Left ventricle myocardium inferior (tissue), 1 donor: ENCODE results near the gene RSBN1. TPM values are rescaled to one million over a fixed set of nuclear protein-coding genes. Genes with fewer than 3 reads are reported as not detected.
"Not testable (repeated sequence)": the region's sequence is repeated elsewhere in the genome, so short reads cannot be mapped to it uniquely, and the experiment has no call there.

ENCODE experiments used
- DNase-seq: peaks from one replicate; pipeline ENCODE4 v3.0.0-alpha.2; 2020
- H3K27ac ChIP-seq: fragments of 200-600 bp; replicated peaks from 2 replicates; pipeline ENCODE4 v1.8.0; 2021
- H3K27me3 ChIP-seq: fragments of 200-600 bp; 2 replicates; pipeline ENCODE4 v1.8.0; 2021; ENCODE audit warnings: low read depth
- H3K36me3 ChIP-seq: fragments of 200-600 bp; 2 replicates; pipeline ENCODE4 v1.8.0; 2021
- H3K4me1 ChIP-seq: fragments of 200-600 bp; 2 replicates; pipeline ENCODE4 v1.8.0; 2021
- H3K4me3 ChIP-seq: fragments of 200-600 bp; 2 replicates; pipeline ENCODE4 v1.8.0; 2021; ENCODE audit warnings: mild to moderate bottlenecking, moderate library complexity
- H3K9me3 ChIP-seq: fragments of 200-600 bp; replicated peaks from 2 replicates; pipeline ENCODE4 v1.8.0; 2021
- intact Hi-C: fragments of 100-400 bp; cut with micrococcal nuclease; formaldehyde crosslinking; loops from one replicate; pipeline ENCODE4 v1.11.0; 2022
- total RNA-seq: library from RNA; stranded (reverse); fragmentation: NEBNext Ultra II Directional; extraction: Animal tissue kit (Norgen Biotek cat#: 25700); gene quantifications from one replicate; pipeline ENCODE4 v1.2.1, GENCODE V29; 2021
- TF ChIP-seq, protein P1 (sequence below): fragments of 200-600 bp; IDR thresholded peaks from 2 replicates; pipeline ENCODE4 v1.8.0; 2021; ENCODE audit warnings: antibody characterized with exemption, mild to moderate bottlenecking, borderline replicate concordance
- donor health status: DM: no; HTN: yes; CAD: no; lungs with severe emphysema.

RSBN1 gene
- total RNA-seq, 1 donor from 2014 or later, result 7.6 TPM

DNA sequence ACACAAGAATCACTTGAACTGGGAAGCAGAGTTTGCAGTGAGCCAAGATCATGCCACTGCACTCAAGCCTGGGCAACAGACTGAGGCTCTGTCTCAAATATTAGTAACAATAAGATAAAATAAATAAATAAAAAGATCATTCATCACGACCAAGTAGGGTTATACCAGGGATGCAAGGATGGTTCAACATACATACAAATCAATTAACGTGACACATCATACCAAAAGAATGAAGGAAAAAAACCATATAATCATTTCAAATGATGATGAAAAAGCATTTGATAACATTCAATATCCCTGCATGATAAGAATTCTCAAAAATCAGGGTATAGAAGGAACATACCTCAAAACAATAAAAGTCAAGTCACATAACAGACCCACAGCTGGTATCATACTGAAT, 91.3 kb downstream of the RSBN1 start:
- Histone ChIP-seq H3K27me3 (no peaks in the 10 kb centered on the region), H3K4me3 (no peak overlapping the region), H3K4me1 (no peaks in the 10 kb centered on the region), H3K36me3 (peaks cover 71% of the 10 kb centered on the region), H3K9me3 (no peaks in the 10 kb centered on the region), H3K27ac (no peak overlapping the region)
- no peak for DNase-seq
- intact Hi-C loops, result no loop called here
- TF ChIP-seq, protein P1, sequence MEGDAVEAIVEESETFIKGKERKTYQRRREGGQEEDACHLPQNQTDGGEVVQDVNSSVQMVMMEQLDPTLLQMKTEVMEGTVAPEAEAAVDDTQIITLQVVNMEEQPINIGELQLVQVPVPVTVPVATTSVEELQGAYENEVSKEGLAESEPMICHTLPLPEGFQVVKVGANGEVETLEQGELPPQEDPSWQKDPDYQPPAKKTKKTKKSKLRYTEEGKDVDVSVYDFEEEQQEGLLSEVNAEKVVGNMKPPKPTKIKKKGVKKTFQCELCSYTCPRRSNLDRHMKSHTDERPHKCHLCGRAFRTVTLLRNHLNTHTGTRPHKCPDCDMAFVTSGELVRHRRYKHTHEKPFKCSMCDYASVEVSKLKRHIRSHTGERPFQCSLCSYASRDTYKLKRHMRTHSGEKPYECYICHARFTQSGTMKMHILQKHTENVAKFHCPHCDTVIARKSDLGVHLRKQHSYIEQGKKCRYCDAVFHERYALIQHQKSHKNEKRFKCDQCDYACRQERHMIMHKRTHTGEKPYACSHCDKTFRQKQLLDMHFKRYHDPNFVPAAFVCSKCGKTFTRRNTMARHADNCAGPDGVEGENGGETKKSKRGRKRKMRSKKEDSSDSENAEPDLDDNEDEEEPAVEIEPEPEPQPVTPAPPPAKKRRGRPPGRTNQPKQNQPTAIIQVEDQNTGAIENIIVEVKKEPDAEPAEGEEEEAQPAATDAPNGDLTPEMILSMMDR, result no peak

DNA sequence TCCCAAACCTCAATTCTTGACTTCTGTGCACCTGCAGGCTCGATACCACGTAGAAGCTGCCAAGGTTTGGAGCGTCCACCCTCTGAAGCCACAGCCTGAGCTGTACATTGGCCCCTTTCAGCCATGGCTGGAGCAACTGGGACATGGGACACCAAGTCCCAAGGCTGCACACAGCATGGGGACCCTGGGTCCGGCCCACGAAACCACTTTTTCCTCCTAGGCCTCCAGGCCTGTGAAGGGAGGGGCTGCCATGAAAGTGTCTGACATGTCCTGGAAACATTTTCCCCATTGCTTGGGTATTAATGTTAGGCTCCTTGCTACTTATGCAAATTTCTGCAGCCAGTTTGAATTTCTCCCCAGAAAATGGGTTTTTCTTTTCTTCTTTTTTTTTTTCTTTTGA, 93.7 kb downstream of the RSBN1 start:
- intact Hi-C loops, H3K4me1 ChIP-seq, DNase-seq, H3K27ac ChIP-seq, H3K27me3 ChIP-seq, H3K4me3 ChIP-seq, H3K9me3 ChIP-seq: not testable (repeated sequence)
- H3K36me3 ChIP-seq, result peaks cover 52% of the 10 kb centered on the region

DNA sequence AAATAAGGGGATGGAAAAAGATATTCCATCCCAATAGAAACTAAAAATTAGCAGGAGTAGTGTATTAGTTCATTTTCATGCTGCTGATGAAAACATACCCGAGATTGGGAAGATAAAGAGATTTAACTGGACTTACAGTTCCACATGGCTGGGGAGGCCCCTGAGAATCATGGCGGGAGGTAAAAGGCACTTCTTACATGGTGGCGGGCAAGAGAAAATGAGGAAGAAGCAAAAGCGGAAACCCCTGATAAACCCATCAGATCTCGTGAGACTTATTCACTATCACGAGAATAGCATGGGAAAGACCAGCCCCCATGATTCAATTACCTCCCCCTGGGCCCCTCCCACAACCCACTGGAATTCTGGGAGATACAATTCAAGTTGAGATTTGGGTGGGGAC, 94.8 kb downstream of the RSBN1 start:
- H3K36me3 ChIP-seq, result peaks cover 54% of the 10 kb centered on the region
- intact Hi-C loops, H3K4me1 ChIP-seq, H3K27ac ChIP-seq, DNase-seq, H3K4me3 ChIP-seq, H3K27me3 ChIP-seq, H3K9me3 ChIP-seq: not testable (repeated sequence)

DNA sequence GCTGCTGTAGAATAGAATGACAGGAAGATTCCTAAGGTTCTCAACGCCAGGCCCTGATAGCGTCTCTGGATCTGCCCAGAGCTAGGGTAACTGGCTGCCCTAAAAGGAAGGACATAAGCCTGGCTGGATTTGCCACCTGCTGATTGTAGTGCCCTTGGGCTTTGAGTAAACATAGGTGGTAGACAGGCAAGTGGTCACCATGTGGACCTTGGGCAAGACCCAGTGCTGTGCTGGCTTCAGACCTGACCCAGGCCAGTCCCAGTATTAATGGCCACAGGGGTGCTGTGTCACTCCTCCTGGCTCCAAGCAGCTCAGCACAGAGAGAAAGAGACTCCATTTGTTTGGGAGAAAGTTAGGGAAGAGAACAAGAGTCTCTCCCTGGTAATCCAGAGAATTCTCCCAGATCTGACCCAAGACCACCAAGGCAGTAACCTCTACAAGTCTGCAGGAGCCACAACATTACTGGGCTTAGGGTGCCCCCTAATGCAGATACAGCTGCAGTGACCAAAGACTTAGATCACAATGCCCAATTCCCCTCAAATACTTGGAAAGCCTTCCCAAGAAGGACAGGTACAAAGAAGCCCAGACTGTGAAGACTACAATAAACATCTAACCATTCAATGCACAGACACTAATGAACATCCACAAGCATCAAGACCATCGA, 97.5 kb downstream of the RSBN1 start:
- TF ChIP-seq, protein P1, result no peak
- intact Hi-C loops, result no loop called here
- Histone ChIP-seq H3K27ac (no peak overlapping the region), H3K4me3 (no peak overlapping the region), H3K4me1 (no peaks in the 10 kb centered on the region), H3K9me3 (no peaks in the 10 kb centered on the region), H3K36me3 (peaks cover 50% of the 10 kb centered on the region), H3K27me3 (no peaks in the 10 kb centered on the region)
- DNase-seq, result no peak

Other genes starting within 250 kb of the RSBN1 start
- 10.7 TPM for gene PHTF1, start 53.0 kb downstream of the RSBN1 start, total RNA-seq
- gene PTPN22, start 59.2 kb upstream of the RSBN1 start, total RNA-seq, result 0.44 TPM
- not detected for gene BCL2L15, start 75.1 kb upstream of the RSBN1 start, total RNA-seq
- 11.8 TPM for gene AP4B1, start 92.3 kb upstream of the RSBN1 start, total RNA-seq
- gene DCLRE1B, start 92.8 kb upstream of the RSBN1 start, total RNA-seq, result 2.1 TPM
- gene HIPK1, start 116.8 kb upstream of the RSBN1 start, total RNA-seq, result 52.2 TPM
- 14.3 TPM for gene OLFML3, start 167.0 kb upstream of the RSBN1 start, total RNA-seq